A673 (cell line): ENCODE measurements around the gene RAPGEF5. TPM values are rescaled to one million over a fixed set of nuclear protein-coding genes. Genes with fewer than 3 reads are reported as not detected.

ENCODE experiments used
- BruUV-seq: library from RNA; stranded (reverse); fragments of 400-500 nt; replicated peaks from 2 replicates; lab custom pipeline; 2021; lab: Mats Ljungman, UMichigan
- CTCF ChIA-PET: fragments of 300-600 bp; sonication (Branson Sonifier 250); formaldehyde crosslinking; loops from one replicate; lab custom pipeline; 2022; ENCODE audit warnings: antibody characterized with exemption; lab: Charles Lee
- POLR2A ChIA-PET: fragments of 300-600 bp; sonication (Branson Sonifier 250); formaldehyde crosslinking; loops from one replicate; lab custom pipeline; 2022; ENCODE audit warnings: antibody characterized with exemption; ENCODE audit not compliant: low non-redundant PET; lab: Charles Lee
- DNase-seq: peaks from one replicate; pipeline ENCODE4 v3.0.0-alpha.2; 2015; ENCODE audit warnings: low spot score
- H3K27ac ChIP-seq: fragments of 200-600 bp; sonication (generic); 2 replicates; pipeline ENCODE4 v1.5.1; 2016; ENCODE audit warnings: mixed run types, low read depth, mild to moderate bottlenecking, mixed read lengths, antibody characterized with exemption, low read length; ENCODE audit not compliant: poor library complexity, severe bottlenecking
- H3K27me3 ChIP-seq: fragments of 200-600 bp; sonication (generic); replicated peaks from 2 replicates; pipeline ENCODE4 v1.6.1; 2017; ENCODE audit warnings: mixed run types, low read depth, mild to moderate bottlenecking, mixed read lengths, antibody characterized with exemption, low read length; ENCODE audit not compliant: insufficient read depth, poor library complexity
- H3K36me3 ChIP-seq: fragments of 200-600 bp; sonication (generic); 2 replicates; pipeline ENCODE4 v1.6.1; 2016; ENCODE audit warnings: mixed run types, mild to moderate bottlenecking, mixed read lengths, antibody characterized with exemption, low read length; ENCODE audit not compliant: insufficient read depth, poor library complexity, severe bottlenecking
- H3K4me1 ChIP-seq: fragments of 200-600 bp; sonication (generic); 2 replicates; pipeline ENCODE4 v1.6.1; 2017; ENCODE audit warnings: mixed run types, mild to moderate bottlenecking, mixed read lengths, antibody characterized with exemption, low read length; ENCODE audit not compliant: insufficient read depth, poor library complexity, severe bottlenecking
- H3K4me3 ChIP-seq: fragments of 200-600 bp; sonication (generic); 2 replicates; pipeline ENCODE4 v1.5.1; 2016; ENCODE audit warnings: low read depth, mixed run types, mild to moderate bottlenecking, mixed read lengths, low read length; ENCODE audit not compliant: poor library complexity, severe bottlenecking
- H3K9me3 ChIP-seq: fragments of 200-600 bp; sonication (generic); 2 replicates; pipeline ENCODE4 v1.6.1; 2016; ENCODE audit warnings: mixed run types, low read depth, mild to moderate bottlenecking, mixed read lengths, antibody characterized with exemption, low read length; ENCODE audit not compliant: poor library complexity, severe bottlenecking
- EZH2 ChIP-seq: fragments of 200-600 bp; sonication (generic); IDR thresholded peaks from 2 replicates; pipeline ENCODE4 v1.6.1; 2017; ENCODE audit warnings: borderline replicate concordance, low read depth, mild to moderate bottlenecking, mixed read lengths, antibody characterized with exemption, low read length; ENCODE audit not compliant: poor library complexity, severe bottlenecking
- intact Hi-C: fragments of 100-400 bp; cut with micrococcal nuclease; formaldehyde crosslinking; loops from one replicate; pipeline ENCODE4 v1.10.0; 2022; ENCODE audit not compliant: unreplicated experiment
- total RNA-seq: library from RNA; stranded (reverse); gene quantifications from 2 replicates; pipeline ENCODE4 v1.2.3, GENCODE V29; 2021
- TF ChIP-seq, protein P1 (sequence below): fragments of 300-800, 200-600 bp; sonication (generic); conservative IDR thresholded peaks from 2 replicates; pipeline ENCODE4 v1.5.1; 2017; ENCODE audit warnings: low read depth, mild to moderate bottlenecking, antibody characterized with exemption, low read length, moderate library complexity, mixed read lengths

RAPGEF5 gene
- total RNA-seq, 1 experiment from 2014 or later = 10.7 TPM

DNA sequence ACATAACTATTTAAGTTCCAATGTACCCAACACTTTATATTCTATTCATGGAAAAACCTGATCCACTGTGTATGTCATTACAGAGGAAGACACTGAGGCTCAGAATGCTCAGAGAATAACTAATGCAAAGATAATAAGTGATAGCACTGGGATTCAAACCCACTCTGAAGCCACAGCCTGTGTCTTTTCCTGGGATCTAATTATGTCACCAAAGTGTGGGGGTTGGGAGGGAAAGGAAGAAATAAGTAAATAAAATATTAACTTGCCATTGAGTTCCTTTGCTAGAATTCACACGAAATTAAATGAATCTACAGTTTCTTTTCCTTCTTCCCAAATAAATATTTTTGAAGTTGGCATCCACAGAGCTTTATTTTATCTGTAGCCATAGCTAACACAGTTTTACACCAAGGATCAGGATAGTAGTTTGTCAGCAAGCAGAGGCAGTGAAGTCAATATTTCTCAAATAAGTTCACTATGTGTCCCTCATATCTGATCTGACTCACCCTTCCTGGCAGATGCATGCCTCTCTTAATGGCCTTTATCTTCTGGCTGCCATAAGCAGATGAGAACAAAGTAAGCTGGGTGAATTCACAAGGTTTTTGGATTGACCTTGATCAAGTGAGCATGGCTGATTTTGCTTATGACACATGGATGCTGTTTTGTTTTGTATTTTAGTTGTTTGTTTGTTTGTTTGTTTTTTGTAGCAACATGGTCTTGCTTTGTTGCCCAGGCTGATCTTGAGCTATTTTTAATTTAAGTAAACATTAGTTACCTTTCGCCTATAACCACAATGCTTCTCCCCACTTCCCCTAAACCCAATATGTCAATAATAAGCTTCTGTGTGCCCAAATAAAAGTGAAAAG is 6.3 kb downstream of the RAPGEF5 start:
- Histone ChIP-seq H3K36me3 (no peaks in the 10 kb centered on the region), H3K27me3 (no peaks in the 10 kb centered on the region), H3K9me3 (no peaks in the 10 kb centered on the region), H3K27ac (no peak overlapping the region), H3K4me3 (no peak overlapping the region), H3K4me1 (no peaks in the 10 kb centered on the region)
- ChIA-PET CTCF (interaction anchor here (0.6 kb wide), 1 partner anchor 219 kb away, joined by 4 read pairs; no protein-coding TSS in a partner anchor), POLR2A (interaction anchor here (0.5 kb wide), 1 partner anchor 31 kb away, joined by 6 read pairs; no protein-coding TSS in a partner anchor)
- DNase-seq = peak; percentile 41
- TF ChIP-seq, protein P1, sequence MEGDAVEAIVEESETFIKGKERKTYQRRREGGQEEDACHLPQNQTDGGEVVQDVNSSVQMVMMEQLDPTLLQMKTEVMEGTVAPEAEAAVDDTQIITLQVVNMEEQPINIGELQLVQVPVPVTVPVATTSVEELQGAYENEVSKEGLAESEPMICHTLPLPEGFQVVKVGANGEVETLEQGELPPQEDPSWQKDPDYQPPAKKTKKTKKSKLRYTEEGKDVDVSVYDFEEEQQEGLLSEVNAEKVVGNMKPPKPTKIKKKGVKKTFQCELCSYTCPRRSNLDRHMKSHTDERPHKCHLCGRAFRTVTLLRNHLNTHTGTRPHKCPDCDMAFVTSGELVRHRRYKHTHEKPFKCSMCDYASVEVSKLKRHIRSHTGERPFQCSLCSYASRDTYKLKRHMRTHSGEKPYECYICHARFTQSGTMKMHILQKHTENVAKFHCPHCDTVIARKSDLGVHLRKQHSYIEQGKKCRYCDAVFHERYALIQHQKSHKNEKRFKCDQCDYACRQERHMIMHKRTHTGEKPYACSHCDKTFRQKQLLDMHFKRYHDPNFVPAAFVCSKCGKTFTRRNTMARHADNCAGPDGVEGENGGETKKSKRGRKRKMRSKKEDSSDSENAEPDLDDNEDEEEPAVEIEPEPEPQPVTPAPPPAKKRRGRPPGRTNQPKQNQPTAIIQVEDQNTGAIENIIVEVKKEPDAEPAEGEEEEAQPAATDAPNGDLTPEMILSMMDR = no peak
- TF ChIP-seq EZH2 = no peak
- intact Hi-C loops = no loop called here
- BruUV-seq = no TSS peak

DNA sequence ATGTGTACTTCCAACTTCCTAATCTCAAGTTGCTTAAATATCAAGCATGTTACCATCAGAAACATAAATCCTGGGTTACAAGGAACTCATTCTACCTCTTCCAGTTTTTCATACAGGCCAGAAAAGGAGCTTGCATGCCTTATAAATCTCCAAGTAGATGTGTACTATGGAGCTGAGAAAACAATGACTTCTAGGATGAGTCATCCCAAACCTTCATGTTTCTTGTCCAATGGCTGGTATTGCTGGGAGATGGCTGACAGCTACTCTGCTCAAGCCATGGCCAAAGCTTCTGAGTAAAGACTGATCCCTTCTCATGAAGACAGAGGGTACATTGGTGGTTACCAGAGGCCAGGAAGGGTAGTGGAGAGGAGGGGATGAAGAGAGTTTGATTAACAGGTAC is 8.6 kb downstream of the RAPGEF5 start:
- CTCF ChIA-PET = no interaction called here
- no TSS peak for BruUV-seq
- Histone ChIP-seq H3K4me3 (no peak overlapping the region), H3K36me3 (no peaks in the 10 kb centered on the region), H3K27ac (no peak overlapping the region), H3K9me3 (no peaks in the 10 kb centered on the region), H3K27me3 (no peaks in the 10 kb centered on the region), H3K4me1 (no peaks in the 10 kb centered on the region)
- DNase-seq = no peak
- intact Hi-C loops = no loop called here
- no peak for TF ChIP-seq EZH2
- TF ChIP-seq, protein P1 = no peak
- POLR2A ChIA-PET = no interaction called here

DNA sequence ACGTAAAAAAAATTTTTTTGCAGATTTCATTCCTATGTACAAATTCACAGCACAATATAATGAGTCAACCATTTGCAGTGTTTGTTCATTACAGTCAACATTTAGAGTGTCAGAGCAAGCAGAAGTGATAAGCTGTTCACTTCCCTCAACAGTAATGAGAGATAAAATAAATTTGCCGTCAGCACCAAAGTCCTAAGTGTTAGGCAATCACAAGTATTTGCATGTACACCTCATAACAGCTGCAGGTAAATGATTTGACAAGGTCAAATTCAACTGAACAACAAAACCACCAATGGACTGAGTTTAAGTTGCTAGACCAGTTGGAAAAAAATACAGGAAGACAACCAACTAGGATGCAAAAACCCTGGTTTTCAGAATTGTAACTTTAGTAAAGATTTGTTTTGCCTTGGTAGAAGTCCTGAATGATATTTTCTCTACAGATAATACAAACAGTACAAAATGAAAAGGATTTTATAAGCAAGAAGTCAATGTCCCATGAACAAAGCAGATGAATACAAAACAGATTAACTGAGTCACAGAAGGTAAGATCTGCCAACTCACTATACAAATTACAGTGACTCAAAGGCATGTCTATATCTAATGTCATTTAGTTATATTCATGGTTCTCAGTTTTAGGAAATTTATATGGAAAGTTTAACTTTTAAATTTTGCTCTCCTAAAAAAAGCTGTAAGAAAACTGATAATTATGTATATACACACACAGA is 10.4 kb downstream of the RAPGEF5 start:
- Histone ChIP-seq H3K27ac (no peak overlapping the region), H3K36me3 (no peaks in the 10 kb centered on the region), H3K4me1 (no peaks in the 10 kb centered on the region), H3K9me3 (no peaks in the 10 kb centered on the region), H3K27me3 (no peaks in the 10 kb centered on the region), H3K4me3 (no peak overlapping the region)
- no TSS peak for BruUV-seq
- intact Hi-C loops = no loop called here
- DNase-seq = no peak
- TF ChIP-seq, protein P1 = no peak
- no peak for TF ChIP-seq EZH2
- POLR2A ChIA-PET = no interaction called here
- CTCF ChIA-PET = no interaction called here
